H1 (cell line): ENCODE results near the gene SLC9A3. TPM values are rescaled to one million over a fixed set of nuclear protein-coding genes. Genes with fewer than 3 reads are reported as not detected.

ENCODE experiments used
- CTCF ChIA-PET: fragments of 300-600 bp; sonication (Branson Sonifier 250); formaldehyde crosslinking; loops from one replicate; lab custom pipeline; 2021; ENCODE audit not compliant: partially characterized antibody; lab: Charles Lee
- POLR2A ChIA-PET: fragments of 300-600 bp; sonication (Branson Sonifier 250); formaldehyde crosslinking; loops from one replicate; lab custom pipeline; 2021; ENCODE audit warnings: inconsistent platforms; ENCODE audit not compliant: partially characterized antibody; lab: Charles Lee
- DNase-seq, 2 experiments: peaks; one replicate each; pipeline versions ENCODE4 v3.0.0 to v3.0.0-alpha.2; 2010 to 2022; ENCODE audit warnings: low spot score in 2 of 2, low read depth in 1 of 2, mixed read lengths in 1 of 2
- FAIRE-seq: peaks from 2 replicates; lab custom pipeline; 2011; peaks lifted over from hg19 to GRCh38; lab: Jason Lieb, UNC
- H2AFZ ChIP-seq: 2 replicates; pipeline ENCODE4 v1.8.1; 2012; ENCODE audit warnings: low read length, inconsistent platforms
- H2AK5ac ChIP-seq: 2 replicates; pipeline ENCODE4 v1.6.1; 2013; ENCODE audit warnings: low read depth, low read length
- H2BK120ac ChIP-seq: replicated peaks from 2 replicates; pipeline ENCODE3; 2013; ENCODE audit warnings: low read depth, low read length, inconsistent platforms
- H2BK12ac ChIP-seq: 2 replicates; pipeline ENCODE4 v1.6.1; 2013; ENCODE audit warnings: low read depth, low read length
- H2BK15ac ChIP-seq: 2 replicates; pipeline ENCODE4 v1.6.1; 2013; ENCODE audit warnings: low read length
- H2BK20ac ChIP-seq: 2 replicates; pipeline ENCODE4 v1.6.1; 2013; ENCODE audit warnings: low read length
- H2BK5ac ChIP-seq: 2 replicates; pipeline ENCODE4 v1.6.1; 2013; ENCODE audit warnings: low read depth, low read length
- H3K14ac ChIP-seq: 2 replicates; pipeline ENCODE4 v1.6.1; 2013; ENCODE audit warnings: inconsistent platforms; ENCODE audit not compliant: insufficient read length
- H3K18ac ChIP-seq: 2 replicates; pipeline ENCODE4 v1.6.1; 2013; ENCODE audit warnings: low read length; ENCODE audit errors: extremely low read depth
- H3K23ac ChIP-seq: 2 replicates; pipeline ENCODE4 v1.6.1; 2013; ENCODE audit warnings: inconsistent platforms; ENCODE audit not compliant: insufficient read length
- H3K23me2 ChIP-seq: 2 replicates; pipeline ENCODE4 v1.6.1; 2013; ENCODE audit warnings: low read depth, low read length
- H3K27ac ChIP-seq: 2 replicates; pipeline ENCODE4 v1.6.1; 2011; ENCODE audit warnings: low read depth, low read length, inconsistent platforms
- H3K27me3 ChIP-seq, 4 experiments: replicated peaks in 1 of 4; 1 replicate in 1 of 4; 2 replicates in 3 of 4; pipeline versions ENCODE4 v1.6.1 to v1.8.1; 2011 to 2013; ENCODE audit warnings: low read length in 3 of 4, mild to moderate bottlenecking in 3 of 4, inconsistent platforms in 2 of 4, mixed read lengths in 2 of 4, moderate library complexity in 1 of 4; ENCODE audit not compliant: control insufficient read depth in 3 of 4, insufficient read depth in 3 of 4; ENCODE audit errors: extremely low read depth in 1 of 4
- H3K36me3 ChIP-seq, 4 experiments: 2 replicates each; pipeline versions ENCODE4 v1.6.1 to v1.8.1; 2011 to 2013; ENCODE audit warnings: mild to moderate bottlenecking in 4 of 4, low read length in 3 of 4, moderate library complexity in 2 of 4, control low read depth in 1 of 4, inconsistent platforms in 1 of 4; ENCODE audit not compliant: insufficient read depth in 4 of 4, control insufficient read depth in 2 of 4
- H3K4ac ChIP-seq: replicated peaks from 2 replicates; pipeline ENCODE3; 2013; ENCODE audit warnings: low read length, low read depth, mixed read lengths, inconsistent platforms; ENCODE audit not compliant: insufficient read length
- H3K4me1 ChIP-seq, 4 experiments: replicated peaks in 1 of 4; 1 replicate in 1 of 4; 2 replicates in 3 of 4; pipeline versions ENCODE4 v1.6.1 to v1.8.1; 2011 to 2013; ENCODE audit warnings: low read length in 3 of 4, inconsistent platforms in 2 of 4, mixed read lengths in 1 of 4; ENCODE audit not compliant: insufficient read depth in 4 of 4, control insufficient read depth in 3 of 4
- H3K4me2 ChIP-seq, 2 experiments: 2 replicates each; pipeline versions ENCODE4 v1.6.1 to v1.8.1; 2011 to 2013; ENCODE audit warnings: low read depth in 2 of 2, low read length in 2 of 2, control low read depth in 1 of 2, inconsistent platforms in 1 of 2, mild to moderate bottlenecking in 1 of 2; ENCODE audit not compliant: insufficient read depth in 1 of 2
- H3K4me3 ChIP-seq, 4 experiments: fragments of 200-600, 300-600 bp in 1 of 4; sonication (generic), shearing (Covaris generic), sonication (Bioruptor Twin) in 1 of 4; 2 replicates each; pipeline versions ENCODE4 v1.5.1 to v1.8.1; 2011 to 2016; ENCODE audit warnings: low read length in 4 of 4, low read depth in 3 of 4, control low read depth in 2 of 4, inconsistent platforms in 2 of 4, mild to moderate bottlenecking in 2 of 4, mixed read lengths in 1 of 4, moderate library complexity in 1 of 4; ENCODE audit not compliant: insufficient read depth in 2 of 4; ENCODE audit errors: extremely low read depth in 1 of 4
- H3K56ac ChIP-seq: replicated peaks from 2 replicates; pipeline ENCODE3; 2013; ENCODE audit warnings: low read depth, mild to moderate bottlenecking, mixed read lengths, low read length, inconsistent platforms; ENCODE audit not compliant: insufficient read length
- H3K79me1 ChIP-seq: 2 replicates; pipeline ENCODE4 v1.6.1; 2013; ENCODE audit warnings: low read depth, low read length, control low read depth
- H3K79me2 ChIP-seq, 2 experiments: 2 replicates each; pipeline versions ENCODE4 v1.6.1 to v1.8.1; 2012 to 2013; ENCODE audit warnings: low read length in 2 of 2, mild to moderate bottlenecking in 2 of 2, inconsistent platforms in 1 of 2; ENCODE audit not compliant: insufficient read depth in 2 of 2, control insufficient read depth in 1 of 2
- H3K9ac ChIP-seq, 4 experiments: replicated peaks in 1 of 4; 1 replicate in 1 of 4; 2 replicates in 3 of 4; pipeline versions ENCODE4 v1.6.1 to v1.8.1; 2011 to 2013; ENCODE audit warnings: low read depth in 3 of 4, low read length in 3 of 4, control low read depth in 2 of 4, mild to moderate bottlenecking in 2 of 4, moderate library complexity in 2 of 4, inconsistent platforms in 1 of 4; ENCODE audit errors: extremely low read depth in 1 of 4
- H3K9me3 ChIP-seq, 2 experiments: 2 replicates each; pipeline versions ENCODE4 v1.6.1 to v1.8.1; 2012 to 2013; ENCODE audit warnings: mild to moderate bottlenecking in 2 of 2, moderate library complexity in 2 of 2, control low read depth in 1 of 2, inconsistent platforms in 1 of 2, low read depth in 1 of 2, low read length in 1 of 2, mixed read lengths in 1 of 2; ENCODE audit not compliant: insufficient read depth in 2 of 2
- H4K20me1 ChIP-seq, 2 experiments: replicated peaks in 1 of 2; 2 replicates each; pipeline versions ENCODE3 to v1.8.1; 2011 to 2013; ENCODE audit warnings: inconsistent platforms in 2 of 2, low read length in 2 of 2, mild to moderate bottlenecking in 1 of 2; ENCODE audit not compliant: insufficient read depth in 2 of 2, control insufficient read depth in 1 of 2
- H4K5ac ChIP-seq: 2 replicates; pipeline ENCODE4 v1.6.1; 2013; ENCODE audit warnings: low read length, low read depth, mixed read lengths, inconsistent platforms; ENCODE audit not compliant: insufficient read length
- H4K8ac ChIP-seq: 2 replicates; pipeline ENCODE4 v1.8.0; 2013; ENCODE audit warnings: mild to moderate bottlenecking, moderate library complexity, low read length, inconsistent platforms; ENCODE audit not compliant: insufficient read depth; ENCODE audit errors: extremely low read depth
- H4K91ac ChIP-seq: replicated peaks from 2 replicates; pipeline ENCODE3; 2013; ENCODE audit warnings: low read length, mixed read lengths, inconsistent platforms; ENCODE audit not compliant: insufficient read length
- SRF ChIP-seq: IDR thresholded peaks from 2 replicates; pipeline ENCODE4 v1.6.1; 2011; ENCODE audit warnings: mild to moderate bottlenecking, low read depth, low read length, moderate library complexity
- WGBS, 2 experiments: shearing (Covaris generic) in 1 of 2; methylation state at CpG; one replicate each; pipeline versions ENCODE4 v1.1.6 to v1.1.7; 2013 to 2015; ENCODE audit warnings: low lambda C conversion rate in 2 of 2, mixed read lengths in 2 of 2, inconsistent platforms in 1 of 2, low coverage in 1 of 2, missing lambda C conversion rate in 1 of 2; ENCODE audit not compliant: insufficient replicate concordance in 2 of 2, insufficient coverage in 1 of 2, insufficient read length in 1 of 2; ENCODE audit errors: extremely low coverage in 1 of 2, missing lambda C conversion rate in 1 of 2; 5-methylcytosine and 5-hydroxymethylcytosine counted together
- polyA plus RNA-seq, 7 experiments: library from polyadenylated mRNA; depleted of rRNA in 3 of 7; stranded (reverse) in 5 of 7; unstranded in 2 of 7; fragments of >200 nt in 5 of 7; fragments of 200-250 nt in 2 of 7; gene quantifications; 1 replicate in 5 of 7; 2 replicates in 1 of 7; 4 replicates in 1 of 7; pipeline versions ENCODE4 v1.2.1 to v1.2.3, GENCODE V29; 2011 to 2013; ENCODE audit warnings: missing spikeins in 2 of 7, mixed read lengths in 2 of 7
- total RNA-seq: library from RNA; stranded (reverse); fragmentation: NEBNext Ultra II Directional; extraction: Animal tissue kit (Norgen Biotek cat#: 25700); gene quantifications from 2 replicates; pipeline ENCODE4 v1.2.1, GENCODE V29; 2021

The SLC9A3 gene
- total and polyA plus RNA-seq, 2 of the 8 experiments (the other 6 are each of a cell fraction or from before 2014, with no cell fraction given) = 0.95 to 1.0 TPM

- Histone ChIP-seq H2AK5ac (no peak overlapping the region), H3K4me2 (no peak overlapping the region), H3K18ac (no peak overlapping the region), H4K8ac (no peak overlapping the region), H3K27me3 (peaks cover 0 to 13% (median 0%) of the 10 kb centered on the region in 4 experiments; a peak in 1 of 7 replicates), H3K14ac (no peak overlapping the region), H3K23ac (no peak overlapping the region), H3K36me3 (no peaks in the 10 kb centered on the region), H3K79me1 (no peaks in the 10 kb centered on the region), H3K23me2 (no peaks in the 10 kb centered on the region), H2AFZ (no peak overlapping the region), H2BK20ac (no peak overlapping the region), H3K9ac (no peak overlapping the region), H2BK12ac (no peak overlapping the region), H4K5ac (no peak overlapping the region), H3K4ac (no peak overlapping the region), H2BK120ac (no peak overlapping the region), H3K4me3 (no peak overlapping the region), H3K9me3 (no peaks in the 10 kb centered on the region), H3K27ac (no peak overlapping the region), H3K56ac (no peak overlapping the region), H3K4me1 (peaks cover 0 to 13% (median 5%) of the 10 kb centered on the region in 4 experiments; a peak in 6 of 7 replicates), H2BK5ac (no peak overlapping the region), H4K20me1 (no peaks in the 10 kb centered on the region), H2BK15ac (no peak overlapping the region), H4K91ac (no peak overlapping the region), H3K79me2 (no peaks in the 10 kb centered on the region)
- no peak for DNase-seq
- CTCF ChIA-PET = no interaction called here
- POLR2A ChIA-PET = interaction anchor here (1.0 kb wide), 1 partner anchor 27 kb away, joined by 4 read pairs; no protein-coding TSS in a partner anchor
- no peak for FAIRE-seq
- 90% methylated on average over 23 of the region's 33 CpGs; no CpG with 5 or more reads in 1 of the 2 experiments for WGBS, 2 experiments
- TF ChIP-seq SRF = no peak
Measured at GRCh38 chr5:504326-505154, 19.7 kb downstream of the SLC9A3 start.
